ENCODE measurements around the gene EMID1.
"Not testable (repeated sequence)": the region's sequence is repeated elsewhere in the genome, so short reads cannot be mapped to it uniquely, and the experiment has no call there.

DNA sequence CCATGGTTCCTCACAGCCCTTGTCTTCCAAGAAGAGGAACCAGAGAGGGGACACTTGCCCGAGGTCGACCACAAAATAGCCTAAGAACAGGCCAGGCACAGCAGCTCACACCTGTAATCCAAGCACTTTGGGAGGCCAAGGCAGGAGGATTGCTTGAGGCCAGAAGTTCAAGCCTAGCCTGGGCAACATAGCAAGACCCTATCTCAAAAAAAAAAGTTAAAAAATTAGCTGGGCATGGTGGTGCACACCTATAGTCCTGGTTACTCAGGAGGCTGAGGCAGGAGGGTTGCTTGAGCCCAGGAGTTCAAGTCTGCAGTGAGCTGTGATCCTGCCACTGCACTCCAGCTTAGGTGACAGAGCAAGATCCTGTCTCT lies 13.7 kb downstream of the EMID1 start:
- TF ChIP-seq, protein P1, sequence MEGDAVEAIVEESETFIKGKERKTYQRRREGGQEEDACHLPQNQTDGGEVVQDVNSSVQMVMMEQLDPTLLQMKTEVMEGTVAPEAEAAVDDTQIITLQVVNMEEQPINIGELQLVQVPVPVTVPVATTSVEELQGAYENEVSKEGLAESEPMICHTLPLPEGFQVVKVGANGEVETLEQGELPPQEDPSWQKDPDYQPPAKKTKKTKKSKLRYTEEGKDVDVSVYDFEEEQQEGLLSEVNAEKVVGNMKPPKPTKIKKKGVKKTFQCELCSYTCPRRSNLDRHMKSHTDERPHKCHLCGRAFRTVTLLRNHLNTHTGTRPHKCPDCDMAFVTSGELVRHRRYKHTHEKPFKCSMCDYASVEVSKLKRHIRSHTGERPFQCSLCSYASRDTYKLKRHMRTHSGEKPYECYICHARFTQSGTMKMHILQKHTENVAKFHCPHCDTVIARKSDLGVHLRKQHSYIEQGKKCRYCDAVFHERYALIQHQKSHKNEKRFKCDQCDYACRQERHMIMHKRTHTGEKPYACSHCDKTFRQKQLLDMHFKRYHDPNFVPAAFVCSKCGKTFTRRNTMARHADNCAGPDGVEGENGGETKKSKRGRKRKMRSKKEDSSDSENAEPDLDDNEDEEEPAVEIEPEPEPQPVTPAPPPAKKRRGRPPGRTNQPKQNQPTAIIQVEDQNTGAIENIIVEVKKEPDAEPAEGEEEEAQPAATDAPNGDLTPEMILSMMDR (IDR thresholded peaks at IDR 0.05 in 4 of 5, conservative IDR thresholded peaks at IDR 0.05 in 1 of 5): not testable (repeated sequence)
- TF ChIP-seq POLR2A (IDR thresholded peaks at IDR 0.05): not testable (repeated sequence)
